Sigmoid colon (tissue), 7 donors: ENCODE data around the gene ZMYND10. TPM values are rescaled to one million over a fixed set of nuclear protein-coding genes. Genes with fewer than 3 reads are reported as not detected.

ENCODE experiments used
- DNase-seq: peaks from one replicate; pipeline ENCODE4 v3.0.0-alpha.2; 2019
- H3K27ac ChIP-seq, 4 donors: fragments of 200-600 bp; sonication (generic); one replicate each; pipeline ENCODE4 v1.5.1; 2016 to 2019; ENCODE audit warnings: mild to moderate bottlenecking in 1 of 4
- H3K27me3 ChIP-seq, 3 donors: fragments of 200-600 bp; sonication (generic); one replicate each; pipeline ENCODE4 v1.5.1; 2019; ENCODE audit warnings: mild to moderate bottlenecking in 1 of 3
- H3K36me3 ChIP-seq, 4 donors: fragments of 200-600 bp; sonication (generic); one replicate each; pipeline ENCODE4 v1.5.1; 2016 to 2019
- H3K4me1 ChIP-seq, 4 donors: fragments of 200-600 bp; sonication (generic); one replicate each; pipeline ENCODE4 v1.5.1; 2017 to 2019
- H3K4me3 ChIP-seq, 4 donors: fragments of 200-600 bp; sonication (generic); one replicate each; pipeline ENCODE4 v1.5.1; 2017 to 2019; ENCODE audit warnings: mild to moderate bottlenecking in 2 of 4, moderate library complexity in 1 of 4
- H3K9me3 ChIP-seq, 4 donors: fragments of 200-600 bp in 3 of 4; sonication (generic) in 3 of 4; one replicate each; pipeline versions ENCODE4 v1.5.1 to v1.6.1; 2013 to 2019
- CTCF ChIP-seq, 4 experiments: fragments of 450-650 bp in 3 of 4; fragments of 200-600 bp in 1 of 4; IDR thresholded peaks; one replicate each; pipeline ENCODE4 v1.5.1; 2016 to 2019; ENCODE audit warnings: antibody characterized with exemption in 4 of 4, mild to moderate bottlenecking in 3 of 4, moderate library complexity in 2 of 4
- EP300 ChIP-seq, 4 donors: sonication (generic); formaldehyde crosslinking; IDR thresholded peaks; one replicate each; pipeline ENCODE4 v1.6.1; 2017; ENCODE audit warnings: antibody characterized with exemption in 4 of 4
- POLR2A ChIP-seq, 2 donors: fragments of 450-650 bp; IDR thresholded peaks; one replicate each; pipeline ENCODE4 v1.6.1; 2016; ENCODE audit warnings: antibody characterized with exemption in 2 of 2, mild to moderate bottlenecking in 2 of 2, moderate library complexity in 2 of 2
- POLR2AphosphoS5 ChIP-seq, 4 donors: sonication (generic); formaldehyde crosslinking; IDR thresholded peaks; one replicate each; pipeline ENCODE4 v1.6.1; 2017; ENCODE audit warnings: antibody characterized with exemption in 4 of 4
- WGBS, 2 donors: extraction: QIAGEN DNeasy Blood & Tissue Kit; methylation state at CpG; one replicate each; pipeline ENCODE4 v1.1.7; 2013; 5-methylcytosine and 5-hydroxymethylcytosine counted together
- intact Hi-C: fragments of 100-400 bp; cut with DNase I; formaldehyde crosslinking; loops from one replicate; pipeline ENCODE4 v1.15.1; 2023
- polyA plus RNA-seq, 3 donors: library from polyadenylated mRNA; stranded (reverse); fragments of 200-250 nt; gene quantifications; one replicate each; pipeline ENCODE4 v1.2.3, GENCODE V29; 2013
- total RNA-seq, 4 donors: library from RNA; depleted of rRNA; stranded (reverse); fragments of >200 nt; gene quantifications; one replicate each; pipeline ENCODE4 v1.1.0, GENCODE V29; 2016
- donor health status: healthy with polysubstance abuse.
- donor health status: Bipolar disorder and iron deficiency.
- donor health status: healthy.

ZMYND10 gene
- total and polyA plus RNA-seq, 7 donors, result 0.77 to 1.2 TPM; not detected in 5

GRCh38 chr3:50383750-50384149, 38.2 kb upstream of the ZMYND10 start:
- TF ChIP-seq POLR2A (IDR thresholded peaks at IDR 0.05) (no peak), EP300 (IDR thresholded peaks at IDR 0.05) (no peak), POLR2AphosphoS5 (IDR thresholded peaks at IDR 0.05) (no peak), CTCF (IDR thresholded peaks at IDR 0.05) (no peak)
- DNase-seq, result no peak
- H3K4me3 ChIP-seq, result no peak overlapping the region
- no peaks in the 10 kb centered on the region for H3K27me3 ChIP-seq
- H3K9me3 ChIP-seq, result no peaks in the 10 kb centered on the region
- intact Hi-C loops, result no loop called here
- WGBS, 2 donors, result 81 to 89% methylated on average over 6 of the region's 6 CpGs
- H3K36me3 ChIP-seq, result no peaks in the 10 kb centered on the region
- no peaks in the 10 kb centered on the region for H3K4me1 ChIP-seq
- H3K27ac ChIP-seq, result no peak overlapping the region

- Histone ChIP-seq H3K4me1 (no peaks in the 10 kb centered on the region), H3K36me3 (no peaks in the 10 kb centered on the region), H3K4me3 (no peak overlapping the region), H3K27ac (no peak overlapping the region), H3K9me3 (no peaks in the 10 kb centered on the region), H3K27me3 (no peaks in the 10 kb centered on the region)
- no peak for DNase-seq
- no peak for TF ChIP-seq POLR2AphosphoS5 (IDR thresholded peaks at IDR 0.05)
- TF ChIP-seq EP300 (IDR thresholded peaks at IDR 0.05), result no peak
- no peak for TF ChIP-seq POLR2A (IDR thresholded peaks at IDR 0.05)
- TF ChIP-seq CTCF (IDR thresholded peaks at IDR 0.05), result no peak
- WGBS, 2 donors, result 93% methylated on average over 12 of the region's 12 CpGs
- intact Hi-C loops, result no loop called here
These were observed 37.2 kb upstream of the ZMYND10 start for GRCh38 chr3:50382722-50383121.

- Histone ChIP-seq H3K27ac (no peak overlapping the region), H3K4me1 (no peaks in the 10 kb centered on the region), H3K27me3 (no peaks in the 10 kb centered on the region), H3K9me3 (no peaks in the 10 kb centered on the region), H3K4me3 (no peak overlapping the region), H3K36me3 (no peaks in the 10 kb centered on the region)
- intact Hi-C loops, result no loop called here
- no peak for DNase-seq
- 92 to 93% methylated on average over 4 of the region's 4 CpGs for WGBS, 2 donors
- TF ChIP-seq POLR2A (IDR thresholded peaks at IDR 0.05), result no peak
- no peak for TF ChIP-seq CTCF (IDR thresholded peaks at IDR 0.05)
- TF ChIP-seq EP300 (IDR thresholded peaks at IDR 0.05), result no peak
- no peak for TF ChIP-seq POLR2AphosphoS5 (IDR thresholded peaks at IDR 0.05)
These were observed 35.9 kb upstream of the ZMYND10 start for GRCh38 chr3:50381383-50381782.

- Histone ChIP-seq H3K9me3 (no peaks in the 10 kb centered on the region), H3K4me1 (no peaks in the 10 kb centered on the region), H3K27me3 (no peaks in the 10 kb centered on the region), H3K4me3 (no peak overlapping the region), H3K27ac (no peak overlapping the region), H3K36me3 (no peaks in the 10 kb centered on the region)
- WGBS, 2 donors, result 87 to 89% methylated on average over 17 of the region's 17 CpGs
- TF ChIP-seq POLR2AphosphoS5 (IDR thresholded peaks at IDR 0.05) (no peak), CTCF (IDR thresholded peaks at IDR 0.05) (no peak), EP300 (IDR thresholded peaks at IDR 0.05) (no peak), POLR2A (IDR thresholded peaks at IDR 0.05) (no peak)
- DNase-seq, result no peak
- intact Hi-C loops, result no loop called here
These were observed 35.0 kb upstream of the ZMYND10 start for GRCh38 chr3:50380405-50381085.

GRCh38 chr3:50378757-50379156, 33.2 kb upstream of the ZMYND10 start:
- H3K36me3 ChIP-seq, result no peaks in the 10 kb centered on the region
- no peaks in the 10 kb centered on the region for H3K4me1 ChIP-seq
- 90 to 92% methylated on average over 17 of the region's 17 CpGs for WGBS, 2 donors
- DNase-seq, result no peak
- no peak overlapping the region for H3K4me3 ChIP-seq
- H3K9me3 ChIP-seq, result no peaks in the 10 kb centered on the region
- intact Hi-C loops, result no loop called here
- H3K27ac ChIP-seq, result no peak overlapping the region
- H3K27me3 ChIP-seq, result peaks cover 0 to 8% (median 0%) of the 10 kb centered on the region in 3 donors
- no peak for TF ChIP-seq POLR2A (IDR thresholded peaks at IDR 0.05)
- no peak for TF ChIP-seq EP300 (IDR thresholded peaks at IDR 0.05)
- TF ChIP-seq CTCF (IDR thresholded peaks at IDR 0.05), result no peak
- no peak for TF ChIP-seq POLR2AphosphoS5 (IDR thresholded peaks at IDR 0.05)
